Lung (tissue), 12 donors: Measurements from ENCODE around the gene TMEM119. TPM values are rescaled to one million over a fixed set of nuclear protein-coding genes. Genes with fewer than 3 reads are reported as not detected.

Experiments used
- ATAC-seq: fragments of 200-7000 bp; cut with Tn5 transposase; one replicate; pipeline ENCODE4 v1.9.1; 2020; ENCODE audit warnings: moderate number of reproducible peaks; ENCODE audit not compliant: insufficient read depth, low FRiP score
- DNase-seq, 3 donors: peaks; one replicate each; pipeline ENCODE4 v3.0.0-alpha.2; 2013 to 2017
- H3K27ac ChIP-seq, 2 donors: one replicate each; pipeline ENCODE4 v1.5.1; 2013; ENCODE audit warnings: mild to moderate bottlenecking in 2 of 2, moderate library complexity in 2 of 2, control low read depth in 1 of 2, inconsistent platforms in 1 of 2, low read depth in 1 of 2, low read length in 1 of 2
- H3K27me3 ChIP-seq, 3 donors: one replicate each; pipeline ENCODE4 v1.5.1; 2013; ENCODE audit warnings: low read length in 2 of 3; ENCODE audit not compliant: control insufficient read depth in 3 of 3, insufficient read depth in 3 of 3
- H3K36me3 ChIP-seq, 4 donors: one replicate each; pipeline ENCODE4 v1.5.1; 2013; ENCODE audit warnings: low read length in 4 of 4, mild to moderate bottlenecking in 1 of 4, moderate library complexity in 1 of 4; ENCODE audit not compliant: control insufficient read depth in 4 of 4, insufficient read depth in 4 of 4
- H3K4me1 ChIP-seq, 5 donors: one replicate each; pipeline ENCODE4 v1.5.1; 2013; ENCODE audit warnings: low read length in 5 of 5, mild to moderate bottlenecking in 2 of 5, moderate library complexity in 1 of 5; ENCODE audit not compliant: control insufficient read depth in 5 of 5, insufficient read depth in 5 of 5
- H3K4me3 ChIP-seq: one replicate; pipeline ENCODE4 v1.5.1; 2013; ENCODE audit warnings: mild to moderate bottlenecking, control low read depth, moderate library complexity
- H3K9ac ChIP-seq, 2 donors: one replicate each; pipeline ENCODE4 v1.5.1; 2013; ENCODE audit warnings: low read length in 2 of 2, control low read depth in 1 of 2; ENCODE audit not compliant: insufficient read depth in 1 of 2
- H3K9me3 ChIP-seq, 4 donors: one replicate each; pipeline ENCODE4 v1.5.1; 2013; ENCODE audit warnings: low read length in 3 of 4, mild to moderate bottlenecking in 1 of 4, moderate library complexity in 1 of 4; ENCODE audit not compliant: control insufficient read depth in 4 of 4, insufficient read depth in 3 of 4
- WGBS, 2 donors: extraction: QIAGEN DNeasy Blood & Tissue Kit; methylation state at CpG; one replicate each; pipeline ENCODE4 v1.1.7; 2013; 5-methylcytosine and 5-hydroxymethylcytosine counted together
- polyA plus RNA-seq, 2 donors: library from polyadenylated mRNA; stranded (reverse); fragments of 200-250 nt; gene quantifications; one replicate each; pipeline ENCODE4 v1.2.1, GENCODE V29; 2013
- total RNA-seq, 2 donors: library from RNA; depleted of rRNA in 1 of 2; stranded (reverse); fragments of >200 nt in 1 of 2; gene quantifications; one replicate each; pipeline ENCODE4 v1.2.1, GENCODE V29; 2014 to 2021
- TF ChIP-seq, protein P1 (sequence below): IDR thresholded peaks from 2 replicates; pipeline ENCODE4 v1.5.1; 2012; ENCODE audit warnings: mild to moderate bottlenecking; ENCODE audit errors: control extremely low read depth, extremely low read depth
- donor health status: control.
- donor health status: control.
- donor health status: Bipolar disorder and iron deficiency.
- donor health status: healthy.
- donor health status: DM: yes; HTN: yes; CAD: no.

TMEM119 gene
- total and polyA plus RNA-seq, 4 donors: 14.4 to 31.9 (median 22.9) TPM

DNA sequence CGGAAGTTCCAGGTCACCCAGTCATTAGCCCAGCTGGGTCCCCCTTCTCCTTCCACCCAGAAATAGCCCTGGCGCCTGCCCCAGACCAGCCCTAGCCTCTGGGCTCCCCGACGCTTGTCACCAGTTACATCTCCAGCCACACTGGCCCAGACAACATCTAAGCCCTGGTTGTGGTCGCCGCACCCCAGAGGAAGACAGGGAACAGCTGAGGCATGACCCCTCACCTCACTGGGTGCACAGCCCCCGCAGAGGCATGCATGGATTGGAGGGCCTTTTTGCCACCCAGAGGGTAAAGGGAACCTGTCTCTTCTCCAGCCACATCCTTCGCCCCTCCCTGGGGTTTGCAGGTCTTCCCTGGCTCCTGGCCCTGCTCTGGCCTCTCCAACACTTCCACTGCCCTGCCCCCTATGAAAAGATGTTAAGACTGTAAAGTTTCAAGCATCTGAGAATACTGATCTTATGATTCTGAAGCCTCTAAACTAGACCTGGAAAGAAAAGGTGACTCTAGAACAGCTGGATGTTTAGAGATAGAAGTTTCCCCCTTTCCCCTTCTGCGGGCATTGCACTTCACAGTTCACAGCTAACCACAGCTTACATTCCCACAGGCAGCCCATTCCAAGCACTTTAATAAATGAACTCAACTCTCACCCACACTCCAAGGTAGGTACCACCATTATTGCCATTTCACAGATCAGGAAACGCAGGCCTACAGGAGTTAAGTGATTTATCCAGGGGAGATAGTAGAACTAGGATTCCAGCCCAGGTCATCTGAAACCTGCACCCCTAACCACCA lies 14.7 kb downstream of the TMEM119 start:
- ATAC-seq (no peak), DNase-seq (no peak)
- Histone ChIP-seq H3K27ac (no peak overlapping the region), H3K27me3 (no peaks in the 10 kb centered on the region), H3K9ac (no peak overlapping the region), H3K4me3 (no peak overlapping the region), H3K9me3 (no peaks in the 10 kb centered on the region), H3K4me1 (peaks cover 0 to 7% (median 0%) of the 10 kb centered on the region in 5 donors), H3K36me3 (no peaks in the 10 kb centered on the region)
- TF ChIP-seq, protein P1, sequence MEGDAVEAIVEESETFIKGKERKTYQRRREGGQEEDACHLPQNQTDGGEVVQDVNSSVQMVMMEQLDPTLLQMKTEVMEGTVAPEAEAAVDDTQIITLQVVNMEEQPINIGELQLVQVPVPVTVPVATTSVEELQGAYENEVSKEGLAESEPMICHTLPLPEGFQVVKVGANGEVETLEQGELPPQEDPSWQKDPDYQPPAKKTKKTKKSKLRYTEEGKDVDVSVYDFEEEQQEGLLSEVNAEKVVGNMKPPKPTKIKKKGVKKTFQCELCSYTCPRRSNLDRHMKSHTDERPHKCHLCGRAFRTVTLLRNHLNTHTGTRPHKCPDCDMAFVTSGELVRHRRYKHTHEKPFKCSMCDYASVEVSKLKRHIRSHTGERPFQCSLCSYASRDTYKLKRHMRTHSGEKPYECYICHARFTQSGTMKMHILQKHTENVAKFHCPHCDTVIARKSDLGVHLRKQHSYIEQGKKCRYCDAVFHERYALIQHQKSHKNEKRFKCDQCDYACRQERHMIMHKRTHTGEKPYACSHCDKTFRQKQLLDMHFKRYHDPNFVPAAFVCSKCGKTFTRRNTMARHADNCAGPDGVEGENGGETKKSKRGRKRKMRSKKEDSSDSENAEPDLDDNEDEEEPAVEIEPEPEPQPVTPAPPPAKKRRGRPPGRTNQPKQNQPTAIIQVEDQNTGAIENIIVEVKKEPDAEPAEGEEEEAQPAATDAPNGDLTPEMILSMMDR: no peak
- 83 to 86% methylated on average over 10 of the region's 10 CpGs for WGBS, 2 donors

DNA sequence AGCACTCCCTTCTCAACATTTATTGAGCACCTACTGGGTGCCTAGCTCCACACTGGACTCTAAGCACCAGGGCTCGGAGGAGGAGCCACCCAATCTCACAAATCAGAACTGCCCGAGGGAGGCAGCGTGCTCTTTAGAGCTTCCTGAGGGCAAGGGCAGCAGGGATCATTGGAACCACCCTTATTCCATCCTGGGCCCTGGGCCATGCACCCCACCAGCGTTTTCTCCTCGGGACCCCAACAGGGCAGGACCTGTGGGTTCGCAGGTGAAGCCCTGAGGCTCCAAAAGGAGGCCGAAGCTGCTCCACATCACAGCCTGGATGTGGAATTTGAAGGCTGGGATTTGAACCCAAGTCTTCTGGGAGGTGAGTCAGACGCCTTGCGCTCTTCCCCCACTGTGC lies 15.4 kb downstream of the TMEM119 start:
- H3K9me3 ChIP-seq: no peaks in the 10 kb centered on the region
- TF ChIP-seq, protein P1: no peak
- H3K4me3 ChIP-seq: no peak overlapping the region
- ATAC-seq (no peak), DNase-seq (no peak)
- no peak overlapping the region for H3K27ac ChIP-seq
- WGBS, 2 donors: 87 to 96% methylated on average over 9 of the region's 9 CpGs
- H3K36me3 ChIP-seq: no peaks in the 10 kb centered on the region
- no peak overlapping the region for H3K9ac ChIP-seq
- peaks cover 0 to under 1% (median 0%) of the 10 kb centered on the region in 5 donors for H3K4me1 ChIP-seq
- no peaks in the 10 kb centered on the region for H3K27me3 ChIP-seq

DNA sequence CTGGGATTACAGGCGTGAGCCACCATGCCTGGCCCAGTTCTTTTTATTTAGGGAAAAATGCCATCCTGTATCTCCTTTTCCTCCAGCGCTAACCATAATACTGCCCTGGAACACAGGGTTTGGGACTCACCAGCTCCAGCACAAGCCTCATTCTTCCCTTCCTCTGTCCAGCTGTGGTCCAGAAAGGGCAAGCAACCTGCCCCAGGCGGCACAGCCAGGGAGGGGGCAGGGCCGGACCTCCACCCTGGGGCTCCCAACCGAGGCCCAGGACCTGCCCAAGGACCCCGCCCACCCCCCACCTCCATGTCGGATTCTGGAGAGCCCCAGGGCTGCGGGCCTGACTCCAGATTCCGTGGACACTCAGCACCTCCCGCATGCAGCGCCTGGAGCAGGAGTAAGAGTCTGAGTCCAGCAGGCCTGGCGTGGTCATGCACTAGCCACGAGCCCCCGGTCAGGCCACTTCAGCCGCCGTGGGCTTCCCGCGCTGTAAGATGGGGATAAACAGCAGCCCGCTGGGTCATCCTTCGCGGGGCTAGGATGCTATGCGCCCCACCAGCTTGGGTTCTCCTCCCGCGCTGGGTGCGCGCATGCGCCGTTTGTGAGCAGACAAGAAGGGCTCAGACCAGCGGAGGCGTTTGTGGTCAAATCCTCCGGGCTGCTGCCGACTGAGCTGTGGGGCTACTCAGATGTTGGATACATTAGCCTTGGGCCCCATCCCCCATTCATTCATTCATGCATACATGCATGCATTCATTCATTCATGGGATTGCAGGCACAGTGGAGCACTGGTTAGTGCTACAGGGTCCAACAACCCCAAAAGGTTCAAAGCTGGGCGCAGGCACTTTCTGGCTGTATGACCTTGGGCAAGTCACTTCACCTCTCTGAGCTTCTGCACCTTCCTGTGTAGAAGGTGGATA lies 16.3 kb downstream of the TMEM119 start:
- no peaks in the 10 kb centered on the region for H3K9me3 ChIP-seq
- H3K36me3 ChIP-seq: no peaks in the 10 kb centered on the region
- DNase-seq: no peak
- H3K27me3 ChIP-seq: no peaks in the 10 kb centered on the region
- peaks cover 0 to 7% (median under 1%) of the 10 kb centered on the region in 5 donors for H3K4me1 ChIP-seq
- no peak for ATAC-seq
- H3K27ac ChIP-seq: no peak overlapping the region
- H3K4me3 ChIP-seq: no peak overlapping the region
- TF ChIP-seq, protein P1: no peak
- WGBS, 2 donors: 82 to 89% methylated on average over 33 of the region's 33 CpGs
- H3K9ac ChIP-seq: no peak overlapping the region
